NCI-H82 treated with DMSO at 0.1 percent for 48 hours (cell line): ENCODE data around the gene NINL.
"Not testable (repeated sequence)": the region's sequence is repeated elsewhere in the genome, so short reads cannot be mapped to it uniquely, and the experiment has no call there.

ENCODE experiments used
- DNase-seq: peaks from one replicate; lab custom pipeline; 2025; ENCODE audit not compliant: unreplicated experiment; lab: John Stamatoyannopoulos, UW

NINL gene

GRCh38 chr20:25487306-25487705, 98.0 kb downstream of the NINL start:
- no peak for DNase-seq

DNA sequence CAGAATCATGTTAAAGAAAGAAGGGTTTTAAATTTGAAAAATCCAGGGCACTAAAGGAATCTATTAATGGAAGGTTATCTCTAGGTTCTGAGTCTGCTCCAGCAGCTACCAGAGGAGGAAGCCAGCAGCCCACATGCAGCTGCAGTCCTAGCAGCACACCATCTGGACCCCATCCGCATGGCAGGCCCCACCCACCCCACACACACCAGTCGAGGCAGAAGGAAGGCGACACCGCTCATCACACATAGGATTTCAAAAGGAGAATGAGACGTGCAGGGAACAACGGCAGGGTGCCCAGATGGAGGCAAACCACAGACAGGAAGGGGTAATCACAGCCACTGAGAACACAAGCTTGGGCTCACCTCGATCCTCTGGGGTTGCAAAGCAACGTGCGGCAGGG, 99.0 kb downstream of the NINL start:
- peak; percentile 37 for DNase-seq

- no peak for DNase-seq
These were observed 99.5 kb downstream of the NINL start for GRCh38 chr20:25485872-25486271.

DNA sequence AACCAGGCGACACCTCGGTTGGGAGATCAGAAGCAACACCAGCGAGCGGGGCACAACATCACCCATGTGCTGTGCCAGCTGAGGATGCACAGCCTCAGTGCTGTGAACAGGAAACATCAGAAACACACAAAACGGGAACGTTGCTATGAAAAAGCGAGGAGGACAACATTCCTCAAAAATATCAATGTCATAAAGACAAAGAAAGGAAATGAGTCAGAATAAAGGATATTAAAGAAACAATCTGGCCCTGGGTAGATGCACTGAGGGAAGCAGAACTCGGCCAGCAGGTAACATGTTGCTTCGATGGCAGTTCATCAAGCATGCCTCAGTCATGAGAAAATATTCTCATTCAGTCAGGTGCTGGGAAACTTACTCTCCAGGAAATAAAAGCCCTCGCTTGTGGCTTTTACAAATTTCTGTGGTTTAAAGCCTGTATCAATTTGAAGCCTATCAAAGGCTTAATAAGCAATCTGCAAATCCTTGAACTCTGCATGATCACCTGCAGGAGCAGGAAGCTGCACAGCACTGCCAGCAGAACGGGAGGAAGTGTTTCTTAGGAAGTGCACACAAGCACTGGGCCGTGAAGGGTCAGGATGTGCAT, 100.3 kb downstream of the NINL start:
- DNase-seq: no peak

GRCh38 chr20:25484224-25484846, 101.0 kb downstream of the NINL start:
- DNase-seq: no peak

DNA sequence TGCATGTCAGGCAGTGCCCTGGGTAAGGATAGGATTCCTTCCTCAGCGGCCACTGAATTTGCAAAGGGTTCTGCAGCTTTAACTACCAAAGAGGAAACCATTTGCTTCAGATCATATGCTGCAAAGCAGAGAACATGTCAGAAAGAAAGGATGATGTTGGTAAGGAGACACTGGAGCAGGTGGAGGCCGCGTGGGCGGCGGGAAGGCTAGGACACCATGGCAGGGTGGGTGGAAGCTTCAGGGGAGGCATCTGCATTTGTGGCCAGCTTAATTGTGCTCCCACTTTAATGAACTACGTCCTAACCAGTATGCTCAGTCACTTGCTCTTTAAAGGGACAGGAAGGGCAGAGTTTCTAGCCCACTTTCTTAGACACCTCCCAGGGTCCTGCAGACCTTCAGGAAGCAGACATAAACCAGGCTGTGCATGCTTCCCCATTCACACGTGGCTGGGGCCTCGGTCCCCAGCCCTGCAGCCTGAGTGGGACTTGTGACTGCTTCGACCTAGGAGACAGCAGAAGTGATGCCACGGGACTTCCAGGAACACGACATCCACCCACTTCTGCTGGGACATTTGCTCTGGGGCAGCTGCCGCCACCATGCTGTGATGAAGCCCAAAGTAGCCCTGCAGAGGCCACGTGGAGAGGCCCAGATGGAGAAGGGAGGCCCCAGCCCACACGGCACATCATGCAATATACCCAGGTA, 101.7 kb downstream of the NINL start:
- DNase-seq: no peak

DNA sequence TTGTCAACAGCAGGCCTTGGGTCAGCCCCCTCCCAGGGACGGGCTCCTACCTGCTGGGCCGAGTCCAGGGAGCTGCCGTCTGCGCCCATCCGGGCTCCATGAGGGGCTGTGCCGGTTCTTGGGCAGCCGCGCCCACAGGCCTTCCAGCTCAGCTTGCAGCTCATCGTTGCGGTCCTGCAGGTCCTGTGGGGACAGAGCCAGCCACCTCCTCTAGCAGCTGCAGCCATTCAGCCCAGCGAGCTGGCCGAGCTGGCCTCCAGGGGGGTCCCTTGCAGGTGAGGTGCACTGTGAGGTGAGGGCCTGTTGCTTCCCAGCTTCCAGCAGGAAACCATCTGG, 103.4 kb downstream of the NINL start:
- DNase-seq: no peak

DNA sequence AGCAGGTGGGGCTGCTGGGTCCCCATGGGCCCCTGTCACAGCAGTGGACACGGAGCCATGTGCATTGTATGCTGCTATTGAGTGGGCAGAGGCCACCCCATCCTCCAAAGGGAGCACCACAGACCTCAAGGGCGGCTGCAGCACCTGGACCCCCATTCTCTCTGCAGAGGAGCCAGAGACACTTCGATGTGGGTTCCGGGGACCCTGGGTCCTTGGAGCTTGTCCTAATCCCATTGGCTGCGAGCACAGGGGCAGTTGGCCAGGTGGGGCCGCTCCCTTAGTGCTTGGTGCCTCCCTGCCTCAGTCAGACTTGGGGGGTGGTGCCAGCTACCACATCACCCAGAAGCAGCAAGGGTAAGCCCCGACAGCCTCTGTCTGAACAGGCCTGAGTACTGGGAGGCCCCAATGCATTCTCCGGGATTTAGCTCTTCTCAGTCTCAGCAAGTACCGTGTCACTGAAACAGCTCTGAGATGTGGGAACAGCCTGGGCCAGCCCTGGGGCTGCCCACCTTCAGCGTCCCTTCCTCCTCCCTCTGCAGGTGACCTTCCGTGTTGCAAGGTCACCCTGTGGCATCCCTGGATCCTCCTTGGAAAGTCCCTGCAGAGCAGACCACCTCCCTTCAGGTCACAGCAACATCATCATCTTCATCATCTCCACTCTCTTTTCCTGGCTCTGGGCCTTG, 104.0 kb downstream of the NINL start:
- no peak for DNase-seq

DNA sequence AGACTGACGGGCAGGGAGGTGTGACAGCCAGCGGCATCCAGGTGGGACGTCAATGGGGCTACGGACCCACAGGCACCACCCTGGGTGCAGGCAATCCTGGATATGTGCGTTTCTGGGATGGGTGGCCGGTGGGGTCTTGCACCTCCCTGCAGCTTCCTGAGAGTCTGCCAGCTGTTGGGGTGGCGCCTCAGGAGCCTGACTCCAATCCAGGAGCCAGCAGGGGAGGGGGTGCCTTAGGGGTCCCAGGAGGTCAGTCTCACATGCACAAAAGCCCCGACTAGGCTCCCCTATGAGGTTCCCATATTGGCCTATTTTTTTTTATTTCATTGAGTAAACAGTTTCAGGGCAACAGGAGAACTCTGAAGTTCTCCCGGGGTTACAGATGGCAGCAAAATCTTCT, 104.5 kb downstream of the NINL start:
- no peak for DNase-seq

DNA sequence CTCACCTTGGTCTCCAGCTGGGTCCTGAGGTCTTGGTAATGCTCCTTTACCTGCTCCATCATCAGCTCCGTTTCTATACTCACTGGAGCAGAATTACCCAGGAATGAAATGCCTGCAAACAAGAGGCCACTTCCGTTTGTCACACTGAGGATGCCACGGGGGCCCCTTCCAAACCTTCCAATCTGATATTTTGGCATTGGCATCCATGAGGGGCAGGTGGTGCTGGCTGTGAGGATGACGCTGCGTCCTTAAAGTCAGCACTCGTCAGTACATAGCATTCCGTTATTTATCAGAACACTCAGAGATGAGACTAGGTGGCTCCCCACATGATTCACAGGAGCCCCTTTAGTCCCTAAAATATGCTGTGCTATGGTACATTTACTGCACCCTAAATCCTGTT, 105.2 kb downstream of the NINL start:
- DNase-seq: no peak

- no peak for DNase-seq
These were observed 105.7 kb downstream of the NINL start for GRCh38 chr20:25479638-25480037.

- no peak for DNase-seq
These were observed 106.3 kb downstream of the NINL start for GRCh38 chr20:25478889-25479568.

DNA sequence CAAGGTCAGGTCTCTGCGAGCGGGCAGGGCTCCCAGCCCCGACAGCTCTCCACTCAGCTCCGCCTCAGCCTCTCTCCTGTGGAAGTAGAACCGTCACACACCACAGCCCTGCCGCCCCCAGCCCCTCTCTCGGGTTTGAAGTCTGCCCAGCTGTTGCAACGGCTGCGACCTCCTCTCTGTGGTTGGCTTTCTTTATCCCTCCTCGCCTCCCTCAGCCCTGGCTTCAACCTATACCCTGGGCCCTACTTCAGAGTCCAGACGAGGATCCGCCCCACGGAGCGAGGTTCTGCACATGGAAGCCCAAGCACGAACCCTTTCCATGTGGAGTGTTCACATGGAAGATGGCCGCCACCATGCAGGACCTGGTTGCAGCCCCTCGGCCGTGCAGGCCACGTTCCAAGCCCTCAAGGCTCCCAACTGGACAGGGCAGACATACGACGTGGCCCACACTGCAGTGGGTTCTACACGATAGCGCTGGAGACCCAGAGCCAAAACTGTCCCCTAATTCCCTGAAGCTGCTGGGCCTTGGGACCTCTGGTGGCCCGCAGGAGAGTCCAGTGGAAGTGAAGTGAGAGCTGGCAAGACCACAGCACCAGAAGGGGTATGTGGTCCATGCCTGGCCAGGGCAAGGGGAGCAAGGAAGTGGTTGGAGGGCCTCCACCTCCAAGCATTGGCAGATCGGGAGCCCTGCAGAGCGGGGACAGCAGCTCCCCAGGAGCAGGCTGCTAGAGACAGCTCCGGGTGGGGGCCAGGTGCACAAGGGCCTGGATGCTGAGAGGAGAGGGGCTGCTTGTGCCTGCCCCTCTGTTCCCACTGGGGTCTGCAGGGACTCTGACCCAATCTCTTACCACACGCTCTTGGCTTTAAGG, 108.1 kb downstream of the NINL start:
- DNase-seq: no peak

- no peak for DNase-seq
These were observed 109.0 kb downstream of the NINL start for GRCh38 chr20:25476106-25477013.

DNA sequence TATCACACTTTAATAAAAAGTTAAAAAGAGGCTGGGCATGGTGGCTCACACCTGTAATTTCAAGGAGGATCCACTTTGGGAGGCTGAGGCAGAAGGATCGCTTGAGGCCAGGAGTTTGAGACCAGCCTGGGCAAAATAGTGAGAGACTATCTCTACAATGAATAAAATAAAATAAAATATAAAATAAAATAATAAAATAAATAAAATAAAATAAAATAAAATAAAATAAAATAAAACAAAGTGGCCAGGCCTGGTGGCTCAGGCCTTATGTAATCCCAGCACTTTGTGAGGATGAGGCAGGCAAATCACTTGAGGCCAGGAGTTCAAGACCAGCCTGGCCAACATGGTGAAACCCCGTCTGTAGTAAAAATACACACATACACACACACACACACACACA, 112.0 kb downstream of the NINL start:
- DNase-seq: not testable (repeated sequence)

- no peak for DNase-seq
These were observed 114.3 kb downstream of the NINL start for GRCh38 chr20:25471020-25471419.

DNA sequence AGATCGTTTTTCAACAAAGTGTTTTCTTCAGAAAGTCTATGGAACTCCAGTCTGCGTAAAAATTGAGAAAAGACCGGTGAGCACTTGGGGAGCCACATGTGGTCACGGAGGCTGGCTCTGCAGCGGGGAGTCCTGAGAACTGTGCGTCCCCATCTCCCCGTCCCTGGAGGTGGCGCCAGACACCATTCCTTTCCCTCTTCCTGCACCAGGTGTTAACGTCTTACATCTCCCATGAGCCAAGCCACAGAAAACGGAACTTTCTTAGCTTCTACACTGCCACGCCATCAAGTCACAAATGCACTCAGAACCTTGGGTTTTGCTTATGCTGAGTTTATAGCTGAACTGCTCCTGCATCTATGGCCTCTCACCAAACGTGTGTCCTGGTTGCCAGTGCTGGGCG, 115.3 kb downstream of the NINL start:
- DNase-seq: no peak

DNA sequence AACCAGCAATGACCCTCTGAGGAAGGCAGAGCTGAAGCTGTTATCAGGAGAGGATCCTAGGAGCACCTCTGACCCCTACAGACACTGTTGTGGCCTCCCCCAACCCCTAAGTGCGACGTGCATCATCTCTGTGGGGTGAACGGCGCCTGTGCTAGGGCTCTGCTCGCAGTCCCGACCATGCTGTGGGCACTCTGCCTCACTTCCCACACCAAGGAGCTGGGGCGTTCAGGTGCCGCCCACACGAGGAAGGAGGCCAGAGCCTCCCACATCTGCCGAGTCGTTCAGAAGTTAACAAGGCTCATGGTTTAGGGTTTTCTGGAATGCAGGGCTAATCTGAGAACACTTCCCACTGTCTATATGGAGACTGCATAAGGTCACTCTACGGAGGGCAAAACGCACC, 115.8 kb downstream of the NINL start:
- no peak for DNase-seq
